Thoracic aorta (tissue), 2 donors: Measurements from ENCODE around the gene PTMA. TPM values are rescaled to one million over a fixed set of nuclear protein-coding genes. Genes with fewer than 3 reads are reported as not detected.
A peak's percentile ranks its signal among the peaks of the same experiment; 100 is the strongest.

Experiments used
- ATAC-seq: fragments of 150-250 bp; one replicate; pipeline ENCODE4 v1.8.0; 2017; ENCODE audit warnings: low read depth; ENCODE audit not compliant: insufficient number of reproducible peaks, low FRiP score
- DNase-seq: peaks from one replicate; pipeline ENCODE4 v3.0.0-alpha.2; 2020; ENCODE audit warnings: low spot score
- H3K27ac ChIP-seq, 2 donors: fragments of 200-600 bp; sonication (generic); 1 replicate in 1 of 2; 2 replicates in 1 of 2; pipeline ENCODE4 v1.5.1; 2016; ENCODE audit warnings: mild to moderate bottlenecking in 2 of 2, moderate library complexity in 2 of 2
- H3K27me3 ChIP-seq: fragments of 200-600 bp; sonication (generic); replicated peaks from 2 replicates; pipeline ENCODE4 v1.6.0; 2016; ENCODE audit warnings: mild to moderate bottlenecking; ENCODE audit not compliant: insufficient read depth
- H3K36me3 ChIP-seq: fragments of 200-600 bp; sonication (generic); one replicate; pipeline ENCODE4 v1.5.1; 2016
- H3K4me1 ChIP-seq, 2 donors: fragments of 200-600 bp; sonication (generic); 1 replicate in 1 of 2; 2 replicates in 1 of 2; pipeline versions ENCODE4 v1.5.1 to v1.6.0; 2016; ENCODE audit warnings: low read depth in 2 of 2, mild to moderate bottlenecking in 1 of 2; ENCODE audit not compliant: control insufficient read depth in 1 of 2
- H3K4me3 ChIP-seq: fragments of 200-600 bp; sonication (generic); 2 replicates; pipeline ENCODE4 v1.5.1; 2016; ENCODE audit warnings: mild to moderate bottlenecking
- H3K9me3 ChIP-seq: fragments of 200-600 bp; sonication (generic); 2 replicates; pipeline ENCODE4 v1.5.1; 2016
- CTCF ChIP-seq: fragments of 200-600 bp; sonication (generic); IDR thresholded peaks from one replicate; pipeline ENCODE4 v1.5.1; 2019; ENCODE audit warnings: antibody characterized with exemption
- total RNA-seq, 2 donors: library from RNA; depleted of rRNA; stranded (reverse); fragments of >200 nt; gene quantifications; one replicate each; pipeline versions ENCODE4 v1.1.0 to v1.2.3, GENCODE V29; 2016

The PTMA gene
- total RNA-seq, 2 donors from 2014 or later = 700 to 1,022 TPM

GRCh38 chr2:231713730-231714638, 5.7 kb downstream of the PTMA start:
- Histone ChIP-seq H3K4me1 (peaks cover 21 to 64% of the 10 kb centered on the region in 2 donors), H3K4me3 (no peak overlapping the region), H3K36me3 (peaks cover 9% of the 10 kb centered on the region), H3K9me3 (no peaks in the 10 kb centered on the region), H3K27ac (peak overlapping the region; percentile 36 to 69), H3K27me3 (no peaks in the 10 kb centered on the region)
- DNase-seq = peak; percentile 74
- no peak for ATAC-seq
- peak; percentile 91 for TF ChIP-seq CTCF

GRCh38 chr2:231714639-231715498, 6.5 kb downstream of the PTMA start:
- H3K4me3 ChIP-seq = no peak overlapping the region
- DNase-seq (no peak), ATAC-seq (no peak)
- peak; percentile 94 for TF ChIP-seq CTCF
- peak overlapping the region; percentile 64 to 69 for H3K27ac ChIP-seq
- H3K9me3 ChIP-seq = no peaks in the 10 kb centered on the region
- no peaks in the 10 kb centered on the region for H3K27me3 ChIP-seq
- peaks cover 9% of the 10 kb centered on the region for H3K36me3 ChIP-seq
- H3K4me1 ChIP-seq = peaks cover 21 to 64% of the 10 kb centered on the region in 2 donors

GRCh38 chr2:231715499-231715837, 7.1 kb downstream of the PTMA start:
- ATAC-seq = no peak
- H3K4me1 ChIP-seq = peaks cover 21 to 64% of the 10 kb centered on the region in 2 donors
- H3K27ac ChIP-seq = peak overlapping the region; percentile 64 to 89
- no peak overlapping the region for H3K4me3 ChIP-seq
- no peaks in the 10 kb centered on the region for H3K9me3 ChIP-seq
- no peaks in the 10 kb centered on the region for H3K27me3 ChIP-seq
- TF ChIP-seq CTCF = peak; percentile 40
- peaks cover 9% of the 10 kb centered on the region for H3K36me3 ChIP-seq
- DNase-seq = no peak

GRCh38 chr2:231715988-231716616, 7.8 kb downstream of the PTMA start:
- H3K36me3 ChIP-seq = peaks cover 9% of the 10 kb centered on the region
- peak overlapping the region; percentile 64 to 89 for H3K27ac ChIP-seq
- TF ChIP-seq CTCF = no peak
- peaks cover 21 to 61% of the 10 kb centered on the region in 2 donors for H3K4me1 ChIP-seq
- no peaks in the 10 kb centered on the region for H3K9me3 ChIP-seq
- no peaks in the 10 kb centered on the region for H3K27me3 ChIP-seq
- no peak for DNase-seq
- no peak for ATAC-seq
- H3K4me3 ChIP-seq = no peak overlapping the region
